ENCODE data around the gene OSBPL6. TPM values are rescaled to one million over a fixed set of nuclear protein-coding genes. Genes with fewer than 3 reads are reported as not detected.

Gene OSBPL6
- total and polyA plus RNA-seq, 9 of the 15 experiments (the other 6 are each of a cell fraction or from before 2014, with no cell fraction given) = 3.4 to 12.7 (median 9.3) TPM

GRCh38 chr2:178404368-178404767 is 210.1 kb downstream of the OSBPL6 start (continued):
- TF ChIP-seq RCOR1 (IDR thresholded peaks at IDR 0.05; ENCODE audit: borderline replicate concordance in 1 of 2, low read depth in 2 of 2, low read length in 2 of 2) = 0 out of 4 replicates have a peak, but pooled peaks of 1 of the 2 experiments have one; percentile 21
- TF ChIP-seq FOXA3 (CRISPR knock-in tag; conservative IDR thresholded peaks at IDR 0.05 in 1 of 2, IDR thresholded peaks at IDR 0.05 in 1 of 2) = peak; percentile 45 to 85; a peak in 2 of 4 replicates
- TF ChIP-seq LEF1 (IDR thresholded peaks at IDR 0.05) = no peak
- TF ChIP-seq KDM1A (IDR thresholded peaks at IDR 0.05) = 0 out of 4 replicates have a peak, but pooled peaks of 1 of the 2 experiments have one; percentile 11
- TF ChIP-seq BHLHE40 (IDR thresholded peaks at IDR 0.05; ENCODE audit: low read length) = 0 out of 2 replicates have a peak, but pooled peaks have one; percentile 6

DNA sequence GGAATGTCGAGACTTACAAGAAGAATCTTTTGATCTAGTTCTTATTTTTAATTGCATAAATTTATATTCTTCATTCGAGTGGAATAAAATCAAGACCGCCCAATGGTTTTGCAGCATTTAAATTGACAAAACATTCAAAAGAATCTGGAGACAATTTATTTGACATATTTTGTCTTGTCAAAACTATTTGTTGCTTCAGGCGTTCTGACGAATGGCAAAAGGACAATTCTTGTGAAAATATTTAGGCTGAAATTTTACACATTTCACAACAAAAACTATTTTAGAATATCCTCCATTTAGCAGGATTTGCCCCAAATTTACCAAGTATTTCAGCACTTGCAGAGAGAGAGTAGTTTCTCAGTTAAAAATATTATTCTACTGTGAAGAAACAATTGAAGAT is 214.9 kb downstream of the OSBPL6 start:
- peaks cover 11 to 12% of the 10 kb centered on the region in 2 experiments for H3K4me1 ChIP-seq (replicated peaks in 1 of 2; ENCODE audit: control insufficient read depth in 2 of 2, insufficient read depth in 2 of 2, low read length in 2 of 2)
- POLR2A ChIA-PET = interaction anchor here (0.6 kb wide), 2 partner anchors 15 to 38 kb away, joined by 3 read pairs; no protein-coding TSS in a partner anchor
- TF ChIP-seq ZNF518B (CRISPR knock-in tag; IDR thresholded peaks at IDR 0.05) = no peak
- 0 out of 2 replicates have a peak, but pooled peaks have one; percentile 12 for TF ChIP-seq ELF1 (tag; IDR thresholded peaks at IDR 0.05)
- FAIRE-seq (no peak), DNase-seq (ENCODE audit: extremely low read depth in 1 of 4, low spot score in 3 of 4) (no peak), ATAC-seq (no peak)
- no peak overlapping the region for H3K27ac ChIP-seq (ENCODE audit: extremely low read depth, low read depth, low read length)
- BruUV-seq (replicated peaks) = no TSS peak
- no peaks in the 10 kb centered on the region for H3K79me2 ChIP-seq (ENCODE audit: control insufficient read depth, insufficient read depth, low read length)
- CTCF ChIA-PET (ENCODE audit: low intra/inter-chr PET ratio) = no interaction called here
- H3K4me3 ChIP-seq = no peak overlapping the region
- no peaks in the 10 kb centered on the region for H3K9me3 ChIP-seq (replicated peaks; ENCODE audit: control insufficient read depth, insufficient read depth, low read depth, low read length)
- no peak overlapping the region for H2AFZ ChIP-seq (ENCODE audit: low read depth, low read length)
- H3K9me1 ChIP-seq (ENCODE audit: control insufficient read depth, insufficient read depth, low read length) = no peaks in the 10 kb centered on the region
- intact Hi-C loops (cut with micrococcal nuclease) (no loop called here), in situ Hi-C loops (cut with MboI) (no loop called here)
- H4K20me1 ChIP-seq (replicated peaks; ENCODE audit: control insufficient read depth, insufficient read depth, low read length) = no peaks in the 10 kb centered on the region
- H3K27me3 ChIP-seq (ENCODE audit: control insufficient read depth in 2 of 2, insufficient read depth in 2 of 2, low read length in 2 of 2) = no peaks in the 10 kb centered on the region
- no peaks in the 10 kb centered on the region for H3K36me3 ChIP-seq (ENCODE audit: control insufficient read depth, insufficient read depth, low read length)
- no peak overlapping the region for H3K9ac ChIP-seq (ENCODE audit: insufficient read depth in 1 of 2, low read depth in 2 of 2, low read length in 2 of 2)
- 58% methylated on average over 5 of the region's 5 CpGs for WGBS (ENCODE audit: insufficient coverage, low coverage, missing lambda C conversion rate)
- H3K4me2 ChIP-seq (ENCODE audit: insufficient read depth, low read length) = no peak overlapping the region
